H1 (cell line): ENCODE results near the gene HDAC9. TPM values are rescaled to one million over a fixed set of nuclear protein-coding genes. Genes with fewer than 3 reads are reported as not detected.

Source experiments
- BCL11A ChIP-seq, 2 experiments: IDR thresholded peaks; one replicate each; pipeline ENCODE4 v1.6.1; 2011; ENCODE audit warnings: low read depth in 2 of 2, low read length in 2 of 2, mild to moderate bottlenecking in 2 of 2
- CHD1 ChIP-seq: IDR thresholded peaks from 2 replicates; pipeline ENCODE4 v1.6.1; 2012; ENCODE audit warnings: low read depth, low read length, improper control_type of control experiment
- RBBP5 ChIP-seq: IDR thresholded peaks from 2 replicates; pipeline ENCODE4 v1.7.1; 2012; ENCODE audit warnings: low read depth, mild to moderate bottlenecking, inconsistent platforms, low read length, moderate library complexity, borderline replicate concordance
- SP1 ChIP-seq: IDR thresholded peaks from 2 replicates; pipeline ENCODE4 v1.6.1; 2011; ENCODE audit warnings: low read depth, low read length
- SP2 ChIP-seq: IDR thresholded peaks from 2 replicates; pipeline ENCODE4 v1.6.1; 2012; ENCODE audit warnings: mild to moderate bottlenecking, low read length, inconsistent platforms
- TCF12 ChIP-seq: IDR thresholded peaks from 2 replicates; pipeline ENCODE4 v1.6.1; 2011; ENCODE audit warnings: low read depth, mild to moderate bottlenecking, low read length
- polyA plus RNA-seq, 7 experiments: library from polyadenylated mRNA; depleted of rRNA in 3 of 7; stranded (reverse) in 5 of 7; unstranded in 2 of 7; fragments of >200 nt in 5 of 7; fragments of 200-250 nt in 2 of 7; gene quantifications; 1 replicate in 5 of 7; 2 replicates in 1 of 7; 4 replicates in 1 of 7; pipeline versions ENCODE4 v1.2.1 to v1.2.3, GENCODE V29; 2011 to 2013; ENCODE audit warnings: missing spikeins in 2 of 7, mixed read lengths in 2 of 7
- total RNA-seq: library from RNA; stranded (reverse); fragmentation: NEBNext Ultra II Directional; extraction: Animal tissue kit (Norgen Biotek cat#: 25700); gene quantifications from 2 replicates; pipeline ENCODE4 v1.2.1, GENCODE V29; 2021

The HDAC9 gene
- total and polyA plus RNA-seq, 2 of the 8 experiments (the other 6 are each of a cell fraction or from before 2014, with no cell fraction given) = 9.5 to 13.1 TPM

DNA sequence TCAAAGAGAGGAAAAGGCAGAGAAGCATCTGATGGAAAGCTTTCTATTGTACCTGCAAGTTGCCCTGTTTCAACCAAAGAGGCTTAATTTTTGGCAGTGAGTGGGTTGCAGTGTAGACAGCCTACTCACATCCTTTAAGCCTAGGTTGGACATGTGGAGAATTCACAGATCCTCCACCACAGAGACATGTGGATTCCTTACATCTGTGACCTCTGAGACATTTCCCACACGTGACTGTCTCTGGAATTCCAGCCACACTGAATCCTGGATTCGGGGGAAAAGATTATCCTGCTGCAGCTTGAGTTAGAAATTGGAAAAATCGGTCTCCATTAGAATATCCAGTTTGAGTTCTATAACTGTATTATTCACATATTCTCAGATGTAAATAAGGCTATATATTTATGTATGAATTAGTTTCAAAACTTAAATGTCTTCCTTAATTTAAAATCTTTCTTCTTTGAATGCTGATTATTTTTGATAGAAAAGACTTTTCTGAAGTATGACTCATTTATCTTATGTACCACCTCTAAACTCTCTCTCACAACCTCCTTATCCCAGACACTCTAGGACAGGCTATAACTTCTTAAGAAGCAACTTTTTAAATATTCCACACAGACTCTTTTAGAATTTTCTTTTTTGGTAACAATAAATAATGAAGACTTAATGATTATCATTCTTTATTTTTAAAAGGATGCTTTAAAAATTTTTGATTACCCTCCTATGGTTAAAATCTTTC is 498.6 kb downstream of the HDAC9 start (continued):
- no peak for TF ChIP-seq SP2
- no peak for TF ChIP-seq SP1
- TF ChIP-seq CHD1 = no peak
- no peak for TF ChIP-seq RBBP5
- TF ChIP-seq TCF12 = no peak
- TF ChIP-seq BCL11A (IDR thresholded peaks at IDR 0.05; ENCODE audit: low read depth in 2 of 2, low read length in 2 of 2) = no peak
